SK-N-SH treated with all-trans-retinoic acid at 6 μM for 48 hours (cell line): ENCODE results near the gene GPR42.

Experiments
- ATAC-seq: fragments of 200-7000 bp; cut with Tn5 transposase; 3 replicates; pipeline ENCODE4 v1.9.1; 2020; ENCODE audit warnings: mild to moderate bottlenecking, moderate library complexity
- ARNTL ChIP-seq: fragments of 450-650 bp; formaldehyde crosslinking; IDR thresholded peaks from 2 replicates; pipeline ENCODE4 v1.5.0; 2020; ENCODE audit warnings: low read depth, mild to moderate bottlenecking, moderate library complexity, borderline replicate concordance
- BACH2 ChIP-seq: fragments of 250-450 bp; sonication (Bioruptor Pico); IDR thresholded peaks from 2 replicates; pipeline ENCODE4 v1.9.0; 2021; ENCODE audit warnings: mild to moderate bottlenecking, borderline replicate concordance
- CSDC2 ChIP-seq: fragments of 250-450 bp; sonication (Bioruptor Pico); IDR thresholded peaks from 2 replicates; pipeline ENCODE4 v1.5.0; 2020; ENCODE audit warnings: mild to moderate bottlenecking, moderate library complexity
- ESRRG ChIP-seq: fragments of 250-450 bp; sonication (Bioruptor Pico); IDR thresholded peaks from 2 replicates; pipeline ENCODE4 v1.6.1; 2021; ENCODE audit warnings: mild to moderate bottlenecking
- ISL1 ChIP-seq: fragments of 250-450 bp; sonication (Bioruptor Pico); IDR thresholded peaks from 2 replicates; pipeline ENCODE4 v2.1.2; 2022; ENCODE audit warnings: mild to moderate bottlenecking, moderate library complexity
- OSR1 ChIP-seq: fragments of 250-450 bp; sonication (Bioruptor Pico); IDR thresholded peaks from 2 replicates; pipeline ENCODE4 v1.8.0; 2022; ENCODE audit warnings: moderate library complexity, mild to moderate bottlenecking, inconsistent platforms
- RARB ChIP-seq: fragments of 250-450 bp; sonication (Bioruptor Pico); IDR thresholded peaks from 2 replicates; pipeline ENCODE4 v1.8.0; 2021; ENCODE audit warnings: mild to moderate bottlenecking, moderate library complexity
- SNAI2 ChIP-seq: fragments of 250-450 bp; sonication (Bioruptor Pico); IDR thresholded peaks from 2 replicates; pipeline ENCODE4 v1.5.0; 2020; ENCODE audit warnings: mild to moderate bottlenecking, moderate library complexity
- TCF4 ChIP-seq: fragments of 250-450 bp; sonication (Bioruptor Pico); IDR thresholded peaks from 2 replicates; pipeline ENCODE4 v1.8.0; 2021; ENCODE audit warnings: mild to moderate bottlenecking, moderate library complexity, borderline replicate concordance
- TOX ChIP-seq: fragments of 250-450 bp; sonication (Bioruptor Pico); IDR thresholded peaks from 2 replicates; pipeline ENCODE4 v1.8.0; 2021; ENCODE audit warnings: mild to moderate bottlenecking, moderate library complexity, borderline replicate concordance
- ZC3H10 ChIP-seq: fragments of 250-450 bp; sonication (Bioruptor Pico); IDR thresholded peaks from 2 replicates; pipeline ENCODE4 v1.5.1; 2021; ENCODE audit warnings: mild to moderate bottlenecking, moderate library complexity
- ZFP3 ChIP-seq: fragments of 250-450 bp; sonication (Bioruptor Pico); IDR thresholded peaks from 2 replicates; pipeline ENCODE4 v1.5.0; 2020; ENCODE audit warnings: mild to moderate bottlenecking, moderate library complexity
- ZFP30 ChIP-seq: fragments of 450-650 bp; formaldehyde crosslinking; IDR thresholded peaks from 2 replicates; pipeline ENCODE4 v1.5.0; 2022; ENCODE audit warnings: mild to moderate bottlenecking, moderate library complexity
- ZNF565 ChIP-seq: fragments of 450-650 bp; formaldehyde crosslinking; conservative IDR thresholded peaks from 2 replicates; pipeline ENCODE4 v1.5.0; 2020; ENCODE audit warnings: low read depth, mild to moderate bottlenecking, moderate library complexity
- ZNF8 ChIP-seq: fragments of 450-650 bp; formaldehyde crosslinking; IDR thresholded peaks from 2 replicates; pipeline ENCODE4 v1.5.0; 2020; ENCODE audit warnings: mild to moderate bottlenecking, moderate library complexity
- TF ChIP-seq, protein P1 (sequence below): fragments of 250-450 bp; sonication (Bioruptor Pico); IDR thresholded peaks from 2 replicates; pipeline ENCODE4 v1.8.0; 2020; ENCODE audit warnings: mild to moderate bottlenecking, moderate library complexity, borderline replicate concordance
- TF ChIP-seq, protein P2 (sequence below): fragments of 250-450 bp; sonication (Bioruptor Pico); IDR thresholded peaks from 2 replicates; pipeline ENCODE4 v1.8.0; 2021; ENCODE audit warnings: low read depth, mild to moderate bottlenecking, moderate library complexity, borderline replicate concordance
- TF ChIP-seq, protein P3 (sequence below): fragments of 250-450 bp; sonication (Bioruptor Pico); IDR thresholded peaks from 2 replicates; pipeline ENCODE4 v1.5.1; 2021; ENCODE audit warnings: mild to moderate bottlenecking, moderate library complexity
- TF ChIP-seq, protein P4 (sequence below): fragments of 250-450 bp; sonication (Bioruptor Pico); IDR thresholded peaks from 2 replicates; pipeline ENCODE4 v1.5.0; 2020; ENCODE audit warnings: mild to moderate bottlenecking, moderate library complexity

The GPR42 gene

DNA sequence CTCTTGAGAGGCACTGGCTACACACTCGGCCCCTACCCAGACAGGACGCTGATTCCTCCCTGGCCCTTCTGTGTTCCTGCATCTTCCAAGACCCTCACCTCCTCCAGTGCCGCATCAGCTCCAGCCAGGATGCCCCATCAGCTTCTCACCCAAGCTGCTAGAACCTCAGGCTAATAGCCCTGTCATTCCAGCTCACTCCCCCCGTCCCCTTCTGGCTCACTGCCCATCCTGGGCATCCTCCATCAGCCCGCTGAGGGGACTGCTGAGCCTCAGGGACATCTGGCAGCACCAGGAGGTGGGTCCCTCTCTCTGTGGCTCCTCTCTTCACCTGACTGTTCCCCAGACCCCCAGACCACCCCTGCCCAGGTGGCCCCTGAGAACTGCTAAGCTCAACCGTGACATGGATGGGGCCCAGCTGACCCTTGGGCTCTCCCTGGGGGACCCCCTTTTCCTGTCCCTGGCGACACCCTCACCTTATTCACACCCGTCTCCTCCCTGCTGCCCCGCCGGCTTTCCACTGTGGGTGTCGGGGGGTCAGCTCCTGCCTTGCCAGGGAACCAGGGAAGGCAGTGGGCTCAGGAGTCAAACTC lies 7.8 kb upstream of the GPR42 start (continued):
- TF ChIP-seq, protein P1, sequence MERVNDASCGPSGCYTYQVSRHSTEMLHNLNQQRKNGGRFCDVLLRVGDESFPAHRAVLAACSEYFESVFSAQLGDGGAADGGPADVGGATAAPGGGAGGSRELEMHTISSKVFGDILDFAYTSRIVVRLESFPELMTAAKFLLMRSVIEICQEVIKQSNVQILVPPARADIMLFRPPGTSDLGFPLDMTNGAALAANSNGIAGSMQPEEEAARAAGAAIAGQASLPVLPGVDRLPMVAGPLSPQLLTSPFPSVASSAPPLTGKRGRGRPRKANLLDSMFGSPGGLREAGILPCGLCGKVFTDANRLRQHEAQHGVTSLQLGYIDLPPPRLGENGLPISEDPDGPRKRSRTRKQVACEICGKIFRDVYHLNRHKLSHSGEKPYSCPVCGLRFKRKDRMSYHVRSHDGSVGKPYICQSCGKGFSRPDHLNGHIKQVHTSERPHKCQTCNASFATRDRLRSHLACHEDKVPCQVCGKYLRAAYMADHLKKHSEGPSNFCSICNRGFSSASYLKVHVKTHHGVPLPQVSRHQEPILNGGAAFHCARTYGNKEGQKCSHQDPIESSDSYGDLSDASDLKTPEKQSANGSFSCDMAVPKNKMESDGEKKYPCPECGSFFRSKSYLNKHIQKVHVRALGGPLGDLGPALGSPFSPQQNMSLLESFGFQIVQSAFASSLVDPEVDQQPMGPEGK = no peak

DNA sequence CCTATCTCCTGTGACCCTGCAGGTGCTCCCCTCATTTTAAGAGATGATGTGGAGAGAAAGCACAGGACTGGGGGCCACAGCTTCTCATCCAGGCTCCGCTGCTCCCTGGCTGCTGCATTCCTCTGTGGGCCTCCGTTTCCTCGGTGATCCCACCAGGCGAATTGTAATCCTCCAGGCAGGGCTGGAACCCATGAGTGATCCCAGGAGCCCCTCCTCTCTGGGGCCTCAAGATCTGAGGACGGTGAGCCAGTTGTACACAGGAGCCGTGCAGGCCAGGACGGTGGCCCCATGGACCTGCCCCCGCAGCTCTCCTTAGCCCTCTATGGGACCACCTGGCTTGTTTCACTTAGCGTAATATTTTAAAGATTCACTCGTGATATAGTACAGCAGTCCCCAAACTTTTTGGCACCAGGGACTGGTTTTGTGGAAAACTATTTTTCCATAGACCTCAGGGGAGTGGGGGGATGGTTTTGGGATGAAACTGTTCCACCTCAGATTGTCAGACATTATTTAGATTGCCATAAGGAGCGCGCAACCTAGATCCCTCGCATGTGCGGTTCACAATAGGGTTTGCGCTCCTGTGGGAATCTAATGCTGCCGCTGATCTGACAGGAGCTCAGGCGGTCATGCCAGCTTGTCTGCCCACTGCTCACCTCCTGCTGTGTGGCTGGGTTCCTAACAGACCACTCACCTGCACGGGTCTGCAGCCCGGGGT lies 7.0 kb upstream of the GPR42 start:
- no peak for ATAC-seq
- no peak for TF ChIP-seq ARNTL (CRISPR knock-in tag)

DNA sequence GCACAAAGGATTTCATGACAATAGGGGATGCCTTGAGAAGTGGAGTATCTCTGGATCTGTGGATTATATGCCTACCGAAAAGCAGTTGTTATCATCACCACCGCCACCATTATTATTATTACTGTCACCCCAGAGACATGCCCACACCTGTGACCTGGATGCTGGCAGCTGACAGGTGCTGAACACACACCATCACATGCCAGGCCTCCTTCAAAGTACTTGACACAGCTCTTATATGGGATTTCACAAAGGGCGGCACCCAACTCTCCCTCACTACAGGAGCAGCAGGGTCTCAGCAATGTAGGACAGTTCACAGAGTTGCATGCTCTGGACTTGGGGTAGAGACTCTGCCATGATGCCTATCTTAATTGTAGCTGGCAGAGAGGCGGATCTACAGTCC lies 5.6 kb upstream of the GPR42 start:
- ATAC-seq = no peak
- TF ChIP-seq SNAI2 = no peak
- TF ChIP-seq TCF4 (CRISPR knock-in tag) = no peak
- no peak for TF ChIP-seq ZNF8 (CRISPR knock-in tag)
- TF ChIP-seq ZC3H10 (CRISPR knock-in tag) = no peak
- no peak for TF ChIP-seq ZNF565
- no peak for TF ChIP-seq BACH2
- TF ChIP-seq RARB (CRISPR knock-in tag) = no peak
- TF ChIP-seq, protein P2, sequence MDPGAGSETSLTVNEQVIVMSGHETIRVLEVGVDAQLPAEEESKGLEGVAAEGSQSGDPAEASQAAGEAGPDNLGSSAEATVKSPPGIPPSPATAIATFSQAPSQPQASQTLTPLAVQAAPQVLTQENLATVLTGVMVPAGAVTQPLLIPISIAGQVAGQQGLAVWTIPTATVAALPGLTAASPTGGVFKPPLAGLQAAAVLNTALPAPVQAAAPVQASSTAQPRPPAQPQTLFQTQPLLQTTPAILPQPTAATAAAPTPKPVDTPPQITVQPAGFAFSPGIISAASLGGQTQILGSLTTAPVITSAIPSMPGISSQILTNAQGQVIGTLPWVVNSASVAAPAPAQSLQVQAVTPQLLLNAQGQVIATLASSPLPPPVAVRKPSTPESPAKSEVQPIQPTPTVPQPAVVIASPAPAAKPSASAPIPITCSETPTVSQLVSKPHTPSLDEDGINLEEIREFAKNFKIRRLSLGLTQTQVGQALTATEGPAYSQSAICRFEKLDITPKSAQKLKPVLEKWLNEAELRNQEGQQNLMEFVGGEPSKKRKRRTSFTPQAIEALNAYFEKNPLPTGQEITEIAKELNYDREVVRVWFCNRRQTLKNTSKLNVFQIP (CRISPR knock-in tag) = no peak
- TF ChIP-seq, protein P1 = no peak

DNA sequence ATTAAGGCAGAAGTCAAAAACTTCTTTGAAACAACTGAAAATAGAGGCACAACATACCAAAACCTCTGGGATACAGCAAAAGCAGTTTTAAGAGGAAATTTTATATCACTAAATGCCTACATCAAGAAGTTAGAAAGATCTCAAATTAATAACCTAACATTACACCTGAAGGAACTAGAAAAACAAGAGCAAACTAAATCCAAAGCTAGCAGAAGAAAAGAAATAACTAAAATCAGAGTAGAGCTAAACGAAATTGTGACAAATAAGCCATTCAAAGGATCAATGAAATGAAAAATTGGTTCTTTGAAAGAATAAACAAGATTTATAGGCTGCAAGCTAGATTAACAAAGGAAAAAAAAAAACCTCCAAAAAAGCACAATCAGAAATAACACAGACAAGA lies 2.5 kb upstream of the GPR42 start:
- TF ChIP-seq, protein P3, sequence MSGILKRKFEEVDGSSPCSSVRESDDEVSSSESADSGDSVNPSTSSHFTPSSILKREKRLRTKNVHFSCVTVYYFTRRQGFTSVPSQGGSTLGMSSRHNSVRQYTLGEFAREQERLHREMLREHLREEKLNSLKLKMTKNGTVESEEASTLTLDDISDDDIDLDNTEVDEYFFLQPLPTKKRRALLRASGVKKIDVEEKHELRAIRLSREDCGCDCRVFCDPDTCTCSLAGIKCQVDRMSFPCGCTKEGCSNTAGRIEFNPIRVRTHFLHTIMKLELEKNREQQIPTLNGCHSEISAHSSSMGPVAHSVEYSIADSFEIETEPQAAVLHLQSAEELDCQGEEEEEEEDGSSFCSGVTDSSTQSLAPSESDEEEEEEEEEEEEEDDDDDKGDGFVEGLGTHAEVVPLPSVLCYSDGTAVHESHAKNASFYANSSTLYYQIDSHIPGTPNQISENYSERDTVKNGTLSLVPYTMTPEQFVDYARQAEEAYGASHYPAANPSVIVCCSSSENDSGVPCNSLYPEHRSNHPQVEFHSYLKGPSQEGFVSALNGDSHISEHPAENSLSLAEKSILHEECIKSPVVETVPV (CRISPR knock-in tag) = no peak
- TF ChIP-seq ZFP3 (CRISPR knock-in tag) = no peak
- TF ChIP-seq TOX (CRISPR knock-in tag) = no peak
- no peak for TF ChIP-seq SNAI2
- no peak for TF ChIP-seq ZC3H10 (CRISPR knock-in tag)
- TF ChIP-seq, all 23 proteins: peak for 0
- no peak for ATAC-seq

DNA sequence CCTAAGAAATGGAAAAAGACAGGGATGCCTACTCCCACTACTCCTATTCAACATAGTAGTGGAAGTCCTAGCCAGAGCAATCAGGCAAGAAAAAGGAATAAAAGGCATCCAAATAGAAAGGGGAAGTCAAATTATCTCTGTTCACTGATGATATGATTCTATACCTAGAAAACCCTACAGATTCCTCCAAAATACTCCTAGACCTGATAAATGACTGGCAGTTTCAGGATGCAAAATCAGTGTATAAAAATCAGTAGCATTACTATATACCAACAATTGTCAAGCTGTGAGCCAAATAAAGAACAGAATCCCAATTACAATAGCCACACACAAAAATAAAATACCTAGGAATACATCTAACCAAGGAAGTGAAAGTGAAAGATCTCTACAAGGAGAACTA lies 1.3 kb upstream of the GPR42 start:
- ATAC-seq = no peak
- no peak for TF ChIP-seq RARB (CRISPR knock-in tag)
- TF ChIP-seq ESRRG (CRISPR knock-in tag) = no peak
- TF ChIP-seq, protein P3 (CRISPR knock-in tag) = no peak
- TF ChIP-seq ISL1 (CRISPR knock-in tag) = no peak
- no peak for TF ChIP-seq ZNF565
- TF ChIP-seq ZNF8 (CRISPR knock-in tag) = no peak
- TF ChIP-seq, protein P2 (CRISPR knock-in tag) = no peak
- no peak for TF ChIP-seq BACH2
- no peak for TF ChIP-seq TCF4 (CRISPR knock-in tag)
- TF ChIP-seq, protein P4, sequence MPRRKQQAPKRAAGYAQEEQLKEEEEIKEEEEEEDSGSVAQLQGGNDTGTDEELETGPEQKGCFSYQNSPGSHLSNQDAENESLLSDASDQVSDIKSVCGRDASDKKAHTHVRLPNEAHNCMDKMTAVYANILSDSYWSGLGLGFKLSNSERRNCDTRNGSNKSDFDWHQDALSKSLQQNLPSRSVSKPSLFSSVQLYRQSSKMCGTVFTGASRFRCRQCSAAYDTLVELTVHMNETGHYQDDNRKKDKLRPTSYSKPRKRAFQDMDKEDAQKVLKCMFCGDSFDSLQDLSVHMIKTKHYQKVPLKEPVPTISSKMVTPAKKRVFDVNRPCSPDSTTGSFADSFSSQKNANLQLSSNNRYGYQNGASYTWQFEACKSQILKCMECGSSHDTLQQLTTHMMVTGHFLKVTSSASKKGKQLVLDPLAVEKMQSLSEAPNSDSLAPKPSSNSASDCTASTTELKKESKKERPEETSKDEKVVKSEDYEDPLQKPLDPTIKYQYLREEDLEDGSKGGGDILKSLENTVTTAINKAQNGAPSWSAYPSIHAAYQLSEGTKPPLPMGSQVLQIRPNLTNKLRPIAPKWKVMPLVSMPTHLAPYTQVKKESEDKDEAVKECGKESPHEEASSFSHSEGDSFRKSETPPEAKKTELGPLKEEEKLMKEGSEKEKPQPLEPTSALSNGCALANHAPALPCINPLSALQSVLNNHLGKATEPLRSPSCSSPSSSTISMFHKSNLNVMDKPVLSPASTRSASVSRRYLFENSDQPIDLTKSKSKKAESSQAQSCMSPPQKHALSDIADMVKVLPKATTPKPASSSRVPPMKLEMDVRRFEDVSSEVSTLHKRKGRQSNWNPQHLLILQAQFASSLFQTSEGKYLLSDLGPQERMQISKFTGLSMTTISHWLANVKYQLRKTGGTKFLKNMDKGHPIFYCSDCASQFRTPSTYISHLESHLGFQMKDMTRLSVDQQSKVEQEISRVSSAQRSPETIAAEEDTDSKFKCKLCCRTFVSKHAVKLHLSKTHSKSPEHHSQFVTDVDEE (CRISPR knock-in tag) = no peak
- no peak for TF ChIP-seq ZC3H10 (CRISPR knock-in tag)
- TF ChIP-seq ZFP3 (CRISPR knock-in tag) = no peak
- TF ChIP-seq CSDC2 = no peak
- no peak for TF ChIP-seq ZFP30
- no peak for TF ChIP-seq TOX (CRISPR knock-in tag)
- TF ChIP-seq OSR1 (CRISPR knock-in tag) = no peak
- TF ChIP-seq ARNTL (CRISPR knock-in tag) = no peak
